NB4 (cell line): ENCODE measurements around the gene INSR.

Source experiments
- POLR2A ChIP-seq: IDR thresholded peaks from 2 replicates; pipeline ENCODE4 v1.6.1; 2011; ENCODE audit warnings: mild to moderate bottlenecking; ENCODE audit not compliant: insufficient read length; ENCODE audit errors: extremely low read depth
- TF ChIP-seq, protein P1 (sequence below): IDR thresholded peaks from one replicate; pipeline ENCODE4 v1.5.1; 2012; ENCODE audit warnings: low read depth, low read length

DNA sequence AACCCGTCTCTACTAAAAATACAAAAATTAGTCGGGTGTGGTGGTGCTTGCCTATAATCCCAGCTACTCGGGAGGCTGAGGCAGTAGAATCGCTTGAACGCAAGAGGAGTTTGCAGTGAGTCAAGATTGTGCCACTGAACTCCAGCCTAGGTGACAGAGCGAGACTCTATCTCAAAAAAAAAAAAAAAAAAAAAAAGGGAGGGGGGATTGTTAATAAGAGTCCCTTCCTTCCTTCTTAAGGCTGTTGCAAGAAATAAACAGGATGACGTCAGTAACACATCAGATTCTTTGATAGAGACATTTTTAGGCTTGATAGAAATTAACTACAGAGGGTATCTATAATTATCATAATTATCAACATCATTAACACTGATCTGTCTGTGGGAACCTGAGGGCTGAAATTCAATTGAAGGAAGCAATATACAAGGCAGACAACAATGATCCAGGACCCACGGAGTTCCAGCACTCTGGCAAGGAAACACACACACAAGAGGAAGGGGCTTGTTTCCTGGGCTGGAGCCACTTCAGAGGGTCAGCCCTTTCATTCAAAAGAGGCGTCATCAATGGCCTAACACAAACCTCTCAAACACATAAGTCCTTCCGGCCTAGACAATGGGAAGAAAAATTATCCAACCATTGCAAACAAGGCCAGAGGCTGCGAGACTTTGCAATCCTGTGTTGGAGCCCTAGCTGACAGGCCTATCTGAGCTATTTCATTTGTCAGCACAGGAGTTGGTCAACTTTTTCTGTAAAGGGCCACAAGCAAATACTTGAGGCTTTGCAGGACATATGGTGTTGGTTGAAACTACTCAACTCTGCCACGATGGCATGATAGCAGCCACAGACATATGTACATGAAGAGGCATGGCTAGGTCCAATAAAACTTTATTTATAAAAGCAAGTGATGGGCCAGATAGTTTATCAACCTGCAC, 105.2 kb downstream of the INSR start:
- TF ChIP-seq, protein P1, sequence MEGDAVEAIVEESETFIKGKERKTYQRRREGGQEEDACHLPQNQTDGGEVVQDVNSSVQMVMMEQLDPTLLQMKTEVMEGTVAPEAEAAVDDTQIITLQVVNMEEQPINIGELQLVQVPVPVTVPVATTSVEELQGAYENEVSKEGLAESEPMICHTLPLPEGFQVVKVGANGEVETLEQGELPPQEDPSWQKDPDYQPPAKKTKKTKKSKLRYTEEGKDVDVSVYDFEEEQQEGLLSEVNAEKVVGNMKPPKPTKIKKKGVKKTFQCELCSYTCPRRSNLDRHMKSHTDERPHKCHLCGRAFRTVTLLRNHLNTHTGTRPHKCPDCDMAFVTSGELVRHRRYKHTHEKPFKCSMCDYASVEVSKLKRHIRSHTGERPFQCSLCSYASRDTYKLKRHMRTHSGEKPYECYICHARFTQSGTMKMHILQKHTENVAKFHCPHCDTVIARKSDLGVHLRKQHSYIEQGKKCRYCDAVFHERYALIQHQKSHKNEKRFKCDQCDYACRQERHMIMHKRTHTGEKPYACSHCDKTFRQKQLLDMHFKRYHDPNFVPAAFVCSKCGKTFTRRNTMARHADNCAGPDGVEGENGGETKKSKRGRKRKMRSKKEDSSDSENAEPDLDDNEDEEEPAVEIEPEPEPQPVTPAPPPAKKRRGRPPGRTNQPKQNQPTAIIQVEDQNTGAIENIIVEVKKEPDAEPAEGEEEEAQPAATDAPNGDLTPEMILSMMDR: no peak
- TF ChIP-seq POLR2A: no peak
